ENCODE measurements around the gene USP17L13. TPM values are rescaled to one million over a fixed set of nuclear protein-coding genes. Genes with fewer than 3 reads are reported as not detected.
"Not testable (repeated sequence)": the region's sequence is repeated elsewhere in the genome, so short reads cannot be mapped to it uniquely, and the experiment has no call there.

The USP17L13 gene
- total RNA-seq, 1 experiment from 2014 or later: not detected

GRCh38 chr4:9262572-9262971 is 37.9 kb downstream of the USP17L13 start, which contains the start of gene USP17L21:
USP17L21 (plus strand) TSS chr4:9262872; CDS start chr4:9262872, 0 bp downstream.
- H2AFZ ChIP-seq (ENCODE audit: low read length); H3K23ac ChIP-seq (ENCODE audit: insufficient read length, low read depth, low read length); DNase-seq; H2AK5ac ChIP-seq (ENCODE audit: insufficient read length, low read length); H4K20me1 ChIP-seq (ENCODE audit: control insufficient read depth, insufficient read depth, insufficient read length); H4K5ac ChIP-seq (ENCODE audit: insufficient read length, low read depth, low read length); H2BK15ac ChIP-seq (ENCODE audit: low read depth, low read length); H3K27ac ChIP-seq (ENCODE audit: insufficient read length, low read depth, low read length); H3K27me3 Mint-ChIP-seq (ENCODE audit: low read depth); H3T11ph ChIP-seq (ENCODE audit: low read length); H3K79me1 ChIP-seq (ENCODE audit: insufficient read depth, low read depth, low read length, poor library complexity, severe bottlenecking); H3K14ac ChIP-seq (ENCODE audit: insufficient read depth, low read length); H4K8ac ChIP-seq (replicated peaks; ENCODE audit: insufficient read length, low read depth, low read length); H3K27ac Mint-ChIP-seq; H3K9me3 ChIP-seq (ENCODE audit: control insufficient read depth, low read depth, low read length); H3K4me3 Mint-ChIP-seq; H3K18ac ChIP-seq (ENCODE audit: insufficient read length, low read depth, low read length); H3K79me2 ChIP-seq (ENCODE audit: insufficient read depth, low read length); H3K4me1 ChIP-seq (ENCODE audit: insufficient read depth, low read length); H2BK5ac ChIP-seq (ENCODE audit: insufficient read length, low read length); H2BK120ac ChIP-seq (ENCODE audit: low read depth, low read length, poor library complexity, severe bottlenecking); H3K9ac ChIP-seq (ENCODE audit: extremely low read depth, insufficient read length, low read length); H4K91ac ChIP-seq (ENCODE audit: insufficient read length, low read depth, low read length); H3K23me2 ChIP-seq (ENCODE audit: insufficient read length, low read depth, low read length, poor library complexity, severe bottlenecking); H3K9me3 Mint-ChIP-seq; H2BK20ac ChIP-seq (ENCODE audit: low read depth, low read length, poor library complexity, severe bottlenecking); H3K36me3 Mint-ChIP-seq (ENCODE audit: insufficient read depth in 1 of 3, low read depth in 3 of 3); H3K4me1 Mint-ChIP-seq; H3K27me3 ChIP-seq (ENCODE audit: insufficient read depth, low read length); H3K56ac ChIP-seq (ENCODE audit: insufficient read length, low read depth, low read length); H3K4me2 ChIP-seq (ENCODE audit: insufficient read depth, insufficient read length, low read length); H2BK12ac ChIP-seq (ENCODE audit: insufficient read length, low read depth, low read length); H3K4ac ChIP-seq (ENCODE audit: low read depth, low read length): not testable (repeated sequence)
- no CpG with 5 or more reads among the region's 13 CpGs for WGBS (ENCODE audit: extremely low coverage, insufficient read length, low lambda C conversion rate)

- H3K56ac ChIP-seq (ENCODE audit: insufficient read length, low read depth, low read length); H4K20me1 ChIP-seq (ENCODE audit: control insufficient read depth, insufficient read depth, insufficient read length); H4K5ac ChIP-seq (ENCODE audit: insufficient read length, low read depth, low read length); H3K27me3 ChIP-seq (ENCODE audit: insufficient read depth, low read length); H3K36me3 Mint-ChIP-seq (ENCODE audit: insufficient read depth in 1 of 3, low read depth in 3 of 3); H3K14ac ChIP-seq (ENCODE audit: insufficient read depth, low read length); H2BK15ac ChIP-seq (ENCODE audit: low read depth, low read length); H3K9me3 Mint-ChIP-seq; H3K4ac ChIP-seq (ENCODE audit: low read depth, low read length); H3K9me3 ChIP-seq (ENCODE audit: control insufficient read depth, low read depth, low read length); H4K91ac ChIP-seq (ENCODE audit: insufficient read length, low read depth, low read length); H3K79me2 ChIP-seq (ENCODE audit: insufficient read depth, low read length); H2AFZ ChIP-seq (ENCODE audit: low read length); H2BK12ac ChIP-seq (ENCODE audit: insufficient read length, low read depth, low read length); H2BK120ac ChIP-seq (ENCODE audit: low read depth, low read length, poor library complexity, severe bottlenecking); H3K4me2 ChIP-seq (ENCODE audit: insufficient read depth, insufficient read length, low read length); H3K4me1 ChIP-seq (ENCODE audit: insufficient read depth, low read length); H3K9ac ChIP-seq (ENCODE audit: extremely low read depth, insufficient read length, low read length); H3K4me1 Mint-ChIP-seq; H2AK5ac ChIP-seq (ENCODE audit: insufficient read length, low read length); H3K27me3 Mint-ChIP-seq (ENCODE audit: low read depth); H3K18ac ChIP-seq (ENCODE audit: insufficient read length, low read depth, low read length); H4K8ac ChIP-seq (replicated peaks; ENCODE audit: insufficient read length, low read depth, low read length); H3K4me3 Mint-ChIP-seq; H3K23ac ChIP-seq (ENCODE audit: insufficient read length, low read depth, low read length); H3T11ph ChIP-seq (ENCODE audit: low read length); H2BK5ac ChIP-seq (ENCODE audit: insufficient read length, low read length); H3K27ac Mint-ChIP-seq; H3K27ac ChIP-seq (ENCODE audit: insufficient read length, low read depth, low read length); H2BK20ac ChIP-seq (ENCODE audit: low read depth, low read length, poor library complexity, severe bottlenecking); H3K79me1 ChIP-seq (ENCODE audit: insufficient read depth, low read depth, low read length, poor library complexity, severe bottlenecking); DNase-seq; H3K23me2 ChIP-seq (ENCODE audit: insufficient read length, low read depth, low read length, poor library complexity, severe bottlenecking): not testable (repeated sequence)
- no CpG with 5 or more reads among the region's 15 CpGs for WGBS (ENCODE audit: extremely low coverage, insufficient read length, low lambda C conversion rate)
These were observed 42.6 kb downstream of the USP17L13 start, which contains the start of gene USP17L22 for GRCh38 chr4:9267319-9267718. USP17L22 (plus strand) TSS chr4:9267619; CDS start chr4:9267619, 0 bp downstream.

All from H9 (cell line).